HEK293 (cell line): Measurements from ENCODE around the gene SLA2.

ENCODE experiments used
- KLF8 ChIP-seq: fragments of 450-650 bp; formaldehyde crosslinking; IDR thresholded peaks from 2 replicates; pipeline ENCODE4 v1.5.1; 2016; ENCODE audit warnings: missing biosample characterization, missing genetic modification characterization
- SALL2 ChIP-seq: fragments of 450-650 bp; formaldehyde crosslinking; IDR thresholded peaks from 2 replicates; pipeline ENCODE4 v1.5.0; 2017; ENCODE audit warnings: missing biosample characterization, mild to moderate bottlenecking, missing genetic modification characterization, borderline replicate concordance
- YY1 ChIP-seq: fragments of 450-650 bp; formaldehyde crosslinking; IDR thresholded peaks from 2 replicates; pipeline ENCODE4 v1.5.1; 2018; ENCODE audit warnings: missing biosample characterization, missing genetic modification characterization
- ZBTB17 ChIP-seq: fragments of 450-650 bp; formaldehyde crosslinking; IDR thresholded peaks from 2 replicates; pipeline ENCODE4 v1.5.1; 2016; ENCODE audit warnings: missing biosample characterization, missing genetic modification characterization
- ZBTB21 ChIP-seq: fragments of 450-650 bp; formaldehyde crosslinking; IDR thresholded peaks from 2 replicates; pipeline ENCODE4 v1.5.1; 2017; ENCODE audit warnings: missing biosample characterization, missing genetic modification characterization
- ZBTB8A ChIP-seq: fragments of 450-650 bp; formaldehyde crosslinking; IDR thresholded peaks from 2 replicates; pipeline ENCODE4 v1.5.1; 2016; ENCODE audit warnings: missing biosample characterization, missing genetic modification characterization
- ZNF112 ChIP-seq: fragments of 450-650 bp; formaldehyde crosslinking; IDR thresholded peaks from 2 replicates; pipeline ENCODE4 v1.5.0; 2017; ENCODE audit warnings: missing biosample characterization, missing genetic modification characterization
- ZNF121 ChIP-seq: fragments of 450-650 bp; formaldehyde crosslinking; IDR thresholded peaks from 2 replicates; pipeline ENCODE4 v1.5.1; 2016; ENCODE audit warnings: missing biosample characterization, missing genetic modification characterization
- ZNF132 ChIP-seq: fragments of 450-650 bp; formaldehyde crosslinking; IDR thresholded peaks from 2 replicates; pipeline ENCODE4 v1.5.1; 2017; ENCODE audit warnings: missing biosample characterization, missing genetic modification characterization, borderline replicate concordance
- ZNF133 ChIP-seq: fragments of 450-650 bp; formaldehyde crosslinking; IDR thresholded peaks from 2 replicates; pipeline ENCODE4 v1.5.1; 2016; ENCODE audit warnings: missing biosample characterization, missing genetic modification characterization
- ZNF2 ChIP-seq: fragments of 450-650 bp; formaldehyde crosslinking; IDR thresholded peaks from 2 replicates; pipeline ENCODE4 v1.5.1; 2016; ENCODE audit warnings: missing biosample characterization, missing genetic modification characterization
- ZNF211 ChIP-seq: fragments of 450-650 bp; formaldehyde crosslinking; IDR thresholded peaks from 2 replicates; pipeline ENCODE4 v1.5.1; 2016; ENCODE audit warnings: low read depth, missing biosample characterization, missing genetic modification characterization
- ZNF248 ChIP-seq: fragments of 450-650 bp; formaldehyde crosslinking; IDR thresholded peaks from 2 replicates; pipeline ENCODE4 v1.5.1; 2017; ENCODE audit warnings: missing biosample characterization, missing genetic modification characterization
- ZNF391 ChIP-seq: fragments of 450-650 bp; formaldehyde crosslinking; IDR thresholded peaks from 2 replicates; pipeline ENCODE4 v1.5.1; 2016; ENCODE audit warnings: low read depth, missing biosample characterization, missing genetic modification characterization, borderline replicate concordance
- ZNF404 ChIP-seq: fragments of 450-650 bp; formaldehyde crosslinking; IDR thresholded peaks from 2 replicates; pipeline ENCODE4 v1.5.1; 2017; ENCODE audit warnings: missing biosample characterization, missing genetic modification characterization
- ZNF544 ChIP-seq: fragments of 450-650 bp; formaldehyde crosslinking; IDR thresholded peaks from 2 replicates; pipeline ENCODE4 v1.5.0; 2017; ENCODE audit warnings: missing biosample characterization, missing genetic modification characterization
- ZNF558 ChIP-seq: fragments of 450-650 bp; formaldehyde crosslinking; IDR thresholded peaks from 2 replicates; pipeline ENCODE4 v1.5.1; 2016; ENCODE audit warnings: missing biosample characterization, missing genetic modification characterization
- ZNF610 ChIP-seq: fragments of 450-650 bp; formaldehyde crosslinking; IDR thresholded peaks from 2 replicates; pipeline ENCODE4 v1.5.1; 2016; ENCODE audit warnings: missing biosample characterization, missing genetic modification characterization, borderline replicate concordance
- ZNF623 ChIP-seq: fragments of 450-650 bp; formaldehyde crosslinking; IDR thresholded peaks from 2 replicates; pipeline ENCODE4 v1.5.1; 2016; ENCODE audit warnings: missing biosample characterization, missing genetic modification characterization
- ZNF629 ChIP-seq: fragments of 450-650 bp; formaldehyde crosslinking; IDR thresholded peaks from 2 replicates; pipeline ENCODE4 v1.5.1; 2017; ENCODE audit warnings: missing biosample characterization, missing genetic modification characterization
- TF ChIP-seq, protein P1 (sequence below): fragments of 450-650 bp; formaldehyde crosslinking; IDR thresholded peaks from 2 replicates; pipeline ENCODE4 v1.5.1; 2017; ENCODE audit warnings: missing biosample characterization, missing genetic modification characterization
- TF ChIP-seq, protein P2 (sequence below): fragments of 450-650 bp; IDR thresholded peaks from 2 replicates; pipeline ENCODE4 v1.5.1; 2018; ENCODE audit warnings: missing biosample characterization, mild to moderate bottlenecking, missing genetic modification characterization
- TF ChIP-seq, protein P3 (sequence below): fragments of 450-650 bp; formaldehyde crosslinking; IDR thresholded peaks from 2 replicates; pipeline ENCODE4 v1.5.1; 2016; ENCODE audit warnings: missing biosample characterization, missing genetic modification characterization, low read depth
- TF ChIP-seq, protein P4 (sequence below): fragments of 450-650 bp; formaldehyde crosslinking; IDR thresholded peaks from 2 replicates; pipeline ENCODE4 v1.5.1; 2016; ENCODE audit warnings: missing biosample characterization, missing genetic modification characterization
- TF ChIP-seq, protein P5 (sequence below): fragments of 450-650 bp; formaldehyde crosslinking; IDR thresholded peaks from 2 replicates; pipeline ENCODE4 v1.5.1; 2017; ENCODE audit warnings: missing biosample characterization, missing genetic modification characterization
- TF ChIP-seq, protein P6 (sequence below): sonication (generic); formaldehyde crosslinking; IDR thresholded peaks from 2 replicates; pipeline ENCODE4 v1.8.1; 2022; ENCODE audit warnings: mild to moderate bottlenecking, moderate library complexity, missing genetic modification reagents
- TF ChIP-seq, protein P7 (sequence below): fragments of 450-650 bp; formaldehyde crosslinking; IDR thresholded peaks from 2 replicates; pipeline ENCODE4 v1.5.1; 2016; ENCODE audit warnings: missing biosample characterization, missing genetic modification characterization, borderline replicate concordance

SLA2 gene

DNA sequence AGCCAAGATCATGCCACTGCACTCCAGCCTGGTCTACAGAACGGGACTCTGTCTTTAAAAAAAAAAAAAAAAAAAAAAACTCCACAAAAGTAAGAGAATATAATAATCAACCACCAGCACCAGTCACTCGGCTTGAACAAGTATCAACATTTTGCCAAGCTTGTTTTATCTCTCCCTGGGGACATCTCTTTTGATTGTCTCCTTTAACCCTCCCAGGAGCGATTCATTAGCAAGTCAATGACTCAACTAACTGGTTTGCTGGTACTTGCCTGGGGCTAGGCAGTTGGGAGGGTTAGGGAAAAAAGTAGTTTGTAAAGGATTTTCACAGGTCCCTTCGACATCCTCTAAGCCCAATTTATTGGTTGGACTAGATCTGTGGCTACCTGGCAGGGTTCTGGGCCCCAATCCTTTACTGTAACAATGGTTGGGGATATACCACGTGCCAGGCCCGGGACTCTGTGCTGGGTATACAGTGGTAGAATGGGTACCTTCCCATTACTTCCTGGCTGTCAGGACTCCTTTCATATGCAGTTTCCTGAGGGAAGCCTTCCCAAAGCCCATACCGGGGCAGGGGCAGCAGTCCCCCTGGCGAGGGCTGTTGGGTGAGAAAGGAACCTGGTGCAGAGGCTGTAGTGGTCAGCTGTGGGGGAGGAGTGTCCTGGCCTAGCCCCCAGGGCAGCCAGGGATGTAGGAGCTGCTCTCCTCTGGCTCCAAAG is 60.4 kb downstream of the SLA2 start (continued):
- TF ChIP-seq, protein P1, sequence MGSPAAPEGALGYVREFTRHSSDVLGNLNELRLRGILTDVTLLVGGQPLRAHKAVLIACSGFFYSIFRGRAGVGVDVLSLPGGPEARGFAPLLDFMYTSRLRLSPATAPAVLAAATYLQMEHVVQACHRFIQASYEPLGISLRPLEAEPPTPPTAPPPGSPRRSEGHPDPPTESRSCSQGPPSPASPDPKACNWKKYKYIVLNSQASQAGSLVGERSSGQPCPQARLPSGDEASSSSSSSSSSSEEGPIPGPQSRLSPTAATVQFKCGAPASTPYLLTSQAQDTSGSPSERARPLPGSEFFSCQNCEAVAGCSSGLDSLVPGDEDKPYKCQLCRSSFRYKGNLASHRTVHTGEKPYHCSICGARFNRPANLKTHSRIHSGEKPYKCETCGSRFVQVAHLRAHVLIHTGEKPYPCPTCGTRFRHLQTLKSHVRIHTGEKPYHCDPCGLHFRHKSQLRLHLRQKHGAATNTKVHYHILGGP (tag by site-specific recombination) = no peak
- TF ChIP-seq SALL2 (tag by site-specific recombination) (no peak), ZNF132 (tag by site-specific recombination) (no peak), ZNF623 (tag by site-specific recombination) (no peak), ZNF112 (tag by site-specific recombination) (no peak), ZBTB17 (tag by site-specific recombination) (peak; percentile 46), ZNF211 (no peak), YY1 (tag by site-specific recombination) (no peak), ZNF391 (tag by site-specific recombination) (0 out of 2 replicates have a peak, but pooled peaks have one; percentile 28), ZNF610 (tag by site-specific recombination) (no peak), KLF8 (peak; percentile 58; the same call in 1 of the 2 replicates), ZNF248 (tag by site-specific recombination) (no peak), ZNF404 (tag by site-specific recombination) (no peak), ZNF544 (no peak), ZNF629 (tag by site-specific recombination) (peak; percentile 80), ZNF133 (no peak), ZNF558 (tag by site-specific recombination) (no peak), ZBTB21 (tag by site-specific recombination) (no peak), ZBTB8A (peak; percentile 13; the same call in 1 of the 2 replicates), ZNF2 (tag by site-specific recombination) (no peak), ZNF121 (tag by site-specific recombination) (no peak)
- TF ChIP-seq, protein P2, sequence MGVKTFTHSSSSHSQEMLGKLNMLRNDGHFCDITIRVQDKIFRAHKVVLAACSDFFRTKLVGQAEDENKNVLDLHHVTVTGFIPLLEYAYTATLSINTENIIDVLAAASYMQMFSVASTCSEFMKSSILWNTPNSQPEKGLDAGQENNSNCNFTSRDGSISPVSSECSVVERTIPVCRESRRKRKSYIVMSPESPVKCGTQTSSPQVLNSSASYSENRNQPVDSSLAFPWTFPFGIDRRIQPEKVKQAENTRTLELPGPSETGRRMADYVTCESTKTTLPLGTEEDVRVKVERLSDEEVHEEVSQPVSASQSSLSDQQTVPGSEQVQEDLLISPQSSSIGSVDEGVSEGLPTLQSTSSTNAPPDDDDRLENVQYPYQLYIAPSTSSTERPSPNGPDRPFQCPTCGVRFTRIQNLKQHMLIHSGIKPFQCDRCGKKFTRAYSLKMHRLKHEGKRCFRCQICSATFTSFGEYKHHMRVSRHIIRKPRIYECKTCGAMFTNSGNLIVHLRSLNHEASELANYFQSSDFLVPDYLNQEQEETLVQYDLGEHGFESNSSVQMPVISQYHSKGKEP (tag by site-specific recombination) = no peak
- TF ChIP-seq, protein P3, sequence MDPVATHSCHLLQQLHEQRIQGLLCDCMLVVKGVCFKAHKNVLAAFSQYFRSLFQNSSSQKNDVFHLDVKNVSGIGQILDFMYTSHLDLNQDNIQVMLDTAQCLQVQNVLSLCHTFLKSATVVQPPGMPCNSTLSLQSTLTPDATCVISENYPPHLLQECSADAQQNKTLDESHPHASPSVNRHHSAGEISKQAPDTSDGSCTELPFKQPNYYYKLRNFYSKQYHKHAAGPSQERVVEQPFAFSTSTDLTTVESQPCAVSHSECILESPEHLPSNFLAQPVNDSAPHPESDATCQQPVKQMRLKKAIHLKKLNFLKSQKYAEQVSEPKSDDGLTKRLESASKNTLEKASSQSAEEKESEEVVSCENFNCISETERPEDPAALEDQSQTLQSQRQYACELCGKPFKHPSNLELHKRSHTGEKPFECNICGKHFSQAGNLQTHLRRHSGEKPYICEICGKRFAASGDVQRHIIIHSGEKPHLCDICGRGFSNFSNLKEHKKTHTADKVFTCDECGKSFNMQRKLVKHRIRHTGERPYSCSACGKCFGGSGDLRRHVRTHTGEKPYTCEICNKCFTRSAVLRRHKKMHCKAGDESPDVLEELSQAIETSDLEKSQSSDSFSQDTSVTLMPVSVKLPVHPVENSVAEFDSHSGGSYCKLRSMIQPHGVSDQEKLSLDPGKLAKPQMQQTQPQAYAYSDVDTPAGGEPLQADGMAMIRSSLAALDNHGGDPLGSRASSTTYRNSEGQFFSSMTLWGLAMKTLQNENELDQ (tag by site-specific recombination) = no peak
- TF ChIP-seq, protein P4, sequence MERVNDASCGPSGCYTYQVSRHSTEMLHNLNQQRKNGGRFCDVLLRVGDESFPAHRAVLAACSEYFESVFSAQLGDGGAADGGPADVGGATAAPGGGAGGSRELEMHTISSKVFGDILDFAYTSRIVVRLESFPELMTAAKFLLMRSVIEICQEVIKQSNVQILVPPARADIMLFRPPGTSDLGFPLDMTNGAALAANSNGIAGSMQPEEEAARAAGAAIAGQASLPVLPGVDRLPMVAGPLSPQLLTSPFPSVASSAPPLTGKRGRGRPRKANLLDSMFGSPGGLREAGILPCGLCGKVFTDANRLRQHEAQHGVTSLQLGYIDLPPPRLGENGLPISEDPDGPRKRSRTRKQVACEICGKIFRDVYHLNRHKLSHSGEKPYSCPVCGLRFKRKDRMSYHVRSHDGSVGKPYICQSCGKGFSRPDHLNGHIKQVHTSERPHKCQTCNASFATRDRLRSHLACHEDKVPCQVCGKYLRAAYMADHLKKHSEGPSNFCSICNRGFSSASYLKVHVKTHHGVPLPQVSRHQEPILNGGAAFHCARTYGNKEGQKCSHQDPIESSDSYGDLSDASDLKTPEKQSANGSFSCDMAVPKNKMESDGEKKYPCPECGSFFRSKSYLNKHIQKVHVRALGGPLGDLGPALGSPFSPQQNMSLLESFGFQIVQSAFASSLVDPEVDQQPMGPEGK = 0 out of 2 replicates have a peak, but pooled peaks have one; percentile 13
- TF ChIP-seq, protein P5, sequence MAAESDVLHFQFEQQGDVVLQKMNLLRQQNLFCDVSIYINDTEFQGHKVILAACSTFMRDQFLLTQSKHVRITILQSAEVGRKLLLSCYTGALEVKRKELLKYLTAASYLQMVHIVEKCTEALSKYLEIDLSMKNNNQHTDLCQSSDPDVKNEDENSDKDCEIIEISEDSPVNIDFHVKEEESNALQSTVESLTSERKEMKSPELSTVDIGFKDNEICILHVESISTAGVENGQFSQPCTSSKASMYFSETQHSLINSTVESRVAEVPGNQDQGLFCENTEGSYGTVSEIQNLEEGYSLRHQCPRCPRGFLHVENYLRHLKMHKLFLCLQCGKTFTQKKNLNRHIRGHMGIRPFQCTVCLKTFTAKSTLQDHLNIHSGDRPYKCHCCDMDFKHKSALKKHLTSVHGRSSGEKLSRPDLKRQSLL = no peak
- TF ChIP-seq, protein P6, sequence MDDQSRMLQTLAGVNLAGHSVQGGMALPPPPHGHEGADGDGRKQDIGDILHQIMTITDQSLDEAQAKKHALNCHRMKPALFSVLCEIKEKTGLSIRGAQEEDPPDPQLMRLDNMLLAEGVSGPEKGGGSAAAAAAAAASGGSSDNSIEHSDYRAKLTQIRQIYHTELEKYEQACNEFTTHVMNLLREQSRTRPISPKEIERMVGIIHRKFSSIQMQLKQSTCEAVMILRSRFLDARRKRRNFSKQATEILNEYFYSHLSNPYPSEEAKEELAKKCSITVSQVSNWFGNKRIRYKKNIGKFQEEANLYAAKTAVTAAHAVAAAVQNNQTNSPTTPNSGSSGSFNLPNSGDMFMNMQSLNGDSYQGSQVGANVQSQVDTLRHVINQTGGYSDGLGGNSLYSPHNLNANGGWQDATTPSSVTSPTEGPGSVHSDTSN (CRISPR knock-in tag) = no peak
- TF ChIP-seq, protein P7, sequence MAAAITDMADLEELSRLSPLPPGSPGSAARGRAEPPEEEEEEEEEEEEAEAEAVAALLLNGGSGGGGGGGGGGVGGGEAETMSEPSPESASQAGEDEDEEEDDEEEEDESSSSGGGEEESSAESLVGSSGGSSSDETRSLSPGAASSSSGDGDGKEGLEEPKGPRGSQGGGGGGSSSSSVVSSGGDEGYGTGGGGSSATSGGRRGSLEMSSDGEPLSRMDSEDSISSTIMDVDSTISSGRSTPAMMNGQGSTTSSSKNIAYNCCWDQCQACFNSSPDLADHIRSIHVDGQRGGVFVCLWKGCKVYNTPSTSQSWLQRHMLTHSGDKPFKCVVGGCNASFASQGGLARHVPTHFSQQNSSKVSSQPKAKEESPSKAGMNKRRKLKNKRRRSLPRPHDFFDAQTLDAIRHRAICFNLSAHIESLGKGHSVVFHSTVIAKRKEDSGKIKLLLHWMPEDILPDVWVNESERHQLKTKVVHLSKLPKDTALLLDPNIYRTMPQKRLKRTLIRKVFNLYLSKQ = no peak
